Stimulated activated CD8-positive, alpha-beta memory T cell treated with anti-CD3 and anti-CD28 coated beads, Interleukin-4, amount 100 ng/mL, for 24 hours (primary cell): ENCODE results near the gene WASHC2A.
"Not testable (repeated sequence)": the region's sequence is repeated elsewhere in the genome, so short reads cannot be mapped to it uniquely, and the experiment has no call there.

Experiments used
- DNase-seq: peaks from one replicate; pipeline ENCODE4 v3.0.0-alpha.2; 2020; ENCODE audit warnings: low read depth

Gene WASHC2A

GRCh38 chr10:50067546-50068351 lies at the start of gene WASHC2A:
Gene WASHC2A, plus strand, starts transcription at chr10:50067954. Its CDS starts 52 bp downstream, at chr10:50068006.
- DNase-seq = peak; percentile 74

- not testable (repeated sequence) for DNase-seq
These were observed 48.5 kb upstream of the WASHC2A start for GRCh38 chr10:50019279-50019678.

GRCh38 chr10:50020451-50021024 lies 47.2 kb upstream of the WASHC2A start:
- not testable (repeated sequence) for DNase-seq

- no peak for DNase-seq
These were observed 46.1 kb upstream of the WASHC2A start for GRCh38 chr10:50021646-50022045.

- DNase-seq = not testable (repeated sequence)
These were observed 42.9 kb upstream of the WASHC2A start for GRCh38 chr10:50024716-50025383.

GRCh38 chr10:50025627-50026026 lies 42.1 kb upstream of the WASHC2A start:
- no peak for DNase-seq

GRCh38 chr10:50027195-50027594 lies 40.6 kb upstream of the WASHC2A start:
- DNase-seq = no peak

- no peak for DNase-seq
These were observed 34.3 kb upstream of the WASHC2A start for GRCh38 chr10:50033481-50033880.

GRCh38 chr10:50035337-50035736 lies 32.4 kb upstream of the WASHC2A start:
- not testable (repeated sequence) for DNase-seq

- DNase-seq = no peak
These were observed 22.7 kb upstream of the WASHC2A start for GRCh38 chr10:50044941-50045664.

GRCh38 chr10:50046457-50046856 lies 21.3 kb upstream of the WASHC2A start:
- DNase-seq = not testable (repeated sequence)

- DNase-seq = not testable (repeated sequence)
These were observed 20.2 kb upstream of the WASHC2A start for GRCh38 chr10:50047594-50047993.

GRCh38 chr10:50051995-50052660 lies 15.6 kb upstream of the WASHC2A start:
- DNase-seq = not testable (repeated sequence)

GRCh38 chr10:50052778-50053376 lies 14.9 kb upstream of the WASHC2A start:
- DNase-seq = not testable (repeated sequence)

- not testable (repeated sequence) for DNase-seq
These were observed 12.1 kb upstream of the WASHC2A start for GRCh38 chr10:50055494-50056292.

GRCh38 chr10:50056654-50057053 lies 11.1 kb upstream of the WASHC2A start:
- DNase-seq = not testable (repeated sequence)

GRCh38 chr10:50058727-50059126 lies 9.0 kb upstream of the WASHC2A start:
- not testable (repeated sequence) for DNase-seq

- DNase-seq = not testable (repeated sequence)
These were observed 7.8 kb upstream of the WASHC2A start for GRCh38 chr10:50059946-50060345.

GRCh38 chr10:50061548-50061947 lies 6.2 kb upstream of the WASHC2A start:
- not testable (repeated sequence) for DNase-seq

- DNase-seq = no peak
These were observed 4.7 kb upstream of the WASHC2A start for GRCh38 chr10:50063100-50063499.
